Adipocyte (in vitro differentiated cells): ENCODE measurements around the gene ASPSCR1.

Experiments used
- DNase-seq: peaks from one replicate; pipeline ENCODE4 v3.0.0-alpha.2; 2015; ENCODE audit warnings: low read depth
- H3K27me3 ChIP-seq: replicated peaks from 2 replicates; pipeline ENCODE4 v1.7.0; 2013; ENCODE audit warnings: mild to moderate bottlenecking, low read length, moderate library complexity; ENCODE audit not compliant: control insufficient read depth, insufficient read depth
- H3K36me3 ChIP-seq: 2 replicates; pipeline ENCODE4 v1.7.0; 2013; ENCODE audit warnings: low read length, mild to moderate bottlenecking, moderate library complexity; ENCODE audit not compliant: control insufficient read depth, insufficient read depth, severe bottlenecking
- H3K4me1 ChIP-seq: 2 replicates; pipeline ENCODE4 v1.7.0; 2013; ENCODE audit warnings: mild to moderate bottlenecking, low read length, moderate library complexity; ENCODE audit not compliant: control insufficient read depth, insufficient read depth
- H3K4me3 ChIP-seq: 2 replicates; pipeline ENCODE4 v1.7.0; 2013; ENCODE audit warnings: mild to moderate bottlenecking, low read length, moderate library complexity
- H3K9ac ChIP-seq: 2 replicates; pipeline ENCODE4 v1.7.0; 2013; ENCODE audit warnings: mild to moderate bottlenecking, low read length, moderate library complexity
- H3K9me3 ChIP-seq: 2 replicates; pipeline ENCODE4 v1.7.0; 2013; ENCODE audit warnings: mild to moderate bottlenecking, low read length, moderate library complexity; ENCODE audit not compliant: control insufficient read depth

The ASPSCR1 gene

GRCh38 chr17:81957691-81958432 is 19.6 kb upstream of the ASPSCR1 start:
- Histone ChIP-seq H3K27me3 (peaks cover 28% of the 10 kb centered on the region), H3K4me3 (no peak overlapping the region), H3K9ac (no peak overlapping the region), H3K36me3 (no peaks in the 10 kb centered on the region), H3K4me1 (no peaks in the 10 kb centered on the region), H3K9me3 (no peaks in the 10 kb centered on the region)
- no peak for DNase-seq

DNA sequence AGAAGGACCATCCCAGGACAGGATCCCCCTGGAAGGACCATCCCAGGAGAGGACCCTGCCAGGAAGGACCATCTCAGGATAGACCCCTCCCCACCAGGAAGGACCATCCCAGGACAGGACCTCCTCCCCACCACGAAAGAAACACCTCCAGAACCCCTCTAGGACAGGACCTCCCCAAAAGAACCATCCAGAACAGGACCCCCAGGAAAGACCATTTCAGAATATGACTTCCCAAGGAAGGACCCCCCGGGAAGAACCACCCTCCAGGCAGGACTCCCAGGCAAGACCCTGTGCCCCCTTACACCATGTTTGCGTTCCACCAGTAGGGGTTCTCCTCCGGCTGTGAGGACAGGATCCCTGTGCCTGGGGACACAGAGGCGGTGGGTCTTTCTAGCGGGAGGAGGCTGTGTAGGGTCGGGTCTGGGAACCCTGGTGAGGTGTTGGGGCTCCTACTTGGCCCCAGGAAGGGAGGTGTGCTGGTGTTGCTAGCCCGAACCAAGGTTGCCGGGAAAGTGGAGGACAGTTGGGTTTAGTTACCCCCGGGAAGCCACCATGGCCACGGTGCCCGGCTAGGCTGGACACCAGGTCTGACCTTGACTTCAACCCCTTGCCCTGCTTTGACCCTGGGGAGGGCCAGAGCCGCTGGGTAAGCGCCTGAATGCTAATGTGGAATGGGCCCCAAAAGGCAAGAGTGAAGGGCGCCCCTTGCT is 18.6 kb upstream of the ASPSCR1 start:
- peaks cover 25% of the 10 kb centered on the region for H3K27me3 ChIP-seq
- no peaks in the 10 kb centered on the region for H3K36me3 ChIP-seq
- H3K9ac ChIP-seq = no peak overlapping the region
- no peak for DNase-seq
- no peak overlapping the region for H3K4me3 ChIP-seq
- no peaks in the 10 kb centered on the region for H3K9me3 ChIP-seq
- no peaks in the 10 kb centered on the region for H3K4me1 ChIP-seq

DNA sequence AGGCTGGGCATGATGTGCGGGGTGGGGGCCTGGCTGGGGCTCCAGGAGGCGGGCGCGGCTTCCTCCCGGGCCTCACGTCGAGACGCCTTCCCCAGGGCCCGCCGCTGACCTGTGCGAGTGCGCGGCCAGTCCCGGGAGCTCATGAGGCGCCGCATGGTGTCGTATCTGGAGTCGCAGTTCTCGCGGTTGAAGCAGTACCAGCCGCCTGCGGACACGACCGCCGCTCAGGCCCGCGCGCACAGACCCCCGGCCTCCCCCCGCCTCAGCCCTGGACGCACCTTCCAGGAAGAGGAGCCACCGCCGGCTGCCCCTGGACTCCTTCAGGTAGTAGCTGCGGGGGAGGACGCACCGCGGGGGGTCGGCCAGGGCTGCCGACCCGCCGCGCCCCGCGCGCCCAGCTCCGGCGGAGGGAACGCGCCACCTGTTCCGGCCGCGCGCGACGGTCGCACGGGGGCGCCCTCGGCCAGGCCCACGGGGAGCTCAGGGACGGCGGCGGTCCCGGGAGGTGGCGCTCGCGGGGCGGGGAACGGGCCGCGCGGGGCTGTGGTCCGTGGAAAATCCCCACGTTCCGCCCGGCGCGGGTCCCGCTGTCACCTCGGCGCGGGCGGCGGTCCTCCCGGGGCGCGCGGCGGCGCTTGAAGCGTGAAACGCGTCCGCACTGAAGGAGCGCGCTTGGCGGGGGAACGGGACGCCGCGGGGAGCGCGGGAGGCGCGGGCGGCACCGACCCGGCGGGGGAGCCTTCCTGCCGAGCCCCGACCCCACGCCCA is 17.9 kb upstream of the ASPSCR1 start:
- no peaks in the 10 kb centered on the region for H3K36me3 ChIP-seq
- H3K4me3 ChIP-seq = peak overlapping the region; percentile 27
- H3K9me3 ChIP-seq = no peaks in the 10 kb centered on the region
- DNase-seq = peak; percentile 87
- H3K27me3 ChIP-seq = peaks cover 24% of the 10 kb centered on the region
- no peaks in the 10 kb centered on the region for H3K4me1 ChIP-seq
- H3K9ac ChIP-seq = no peak overlapping the region

DNA sequence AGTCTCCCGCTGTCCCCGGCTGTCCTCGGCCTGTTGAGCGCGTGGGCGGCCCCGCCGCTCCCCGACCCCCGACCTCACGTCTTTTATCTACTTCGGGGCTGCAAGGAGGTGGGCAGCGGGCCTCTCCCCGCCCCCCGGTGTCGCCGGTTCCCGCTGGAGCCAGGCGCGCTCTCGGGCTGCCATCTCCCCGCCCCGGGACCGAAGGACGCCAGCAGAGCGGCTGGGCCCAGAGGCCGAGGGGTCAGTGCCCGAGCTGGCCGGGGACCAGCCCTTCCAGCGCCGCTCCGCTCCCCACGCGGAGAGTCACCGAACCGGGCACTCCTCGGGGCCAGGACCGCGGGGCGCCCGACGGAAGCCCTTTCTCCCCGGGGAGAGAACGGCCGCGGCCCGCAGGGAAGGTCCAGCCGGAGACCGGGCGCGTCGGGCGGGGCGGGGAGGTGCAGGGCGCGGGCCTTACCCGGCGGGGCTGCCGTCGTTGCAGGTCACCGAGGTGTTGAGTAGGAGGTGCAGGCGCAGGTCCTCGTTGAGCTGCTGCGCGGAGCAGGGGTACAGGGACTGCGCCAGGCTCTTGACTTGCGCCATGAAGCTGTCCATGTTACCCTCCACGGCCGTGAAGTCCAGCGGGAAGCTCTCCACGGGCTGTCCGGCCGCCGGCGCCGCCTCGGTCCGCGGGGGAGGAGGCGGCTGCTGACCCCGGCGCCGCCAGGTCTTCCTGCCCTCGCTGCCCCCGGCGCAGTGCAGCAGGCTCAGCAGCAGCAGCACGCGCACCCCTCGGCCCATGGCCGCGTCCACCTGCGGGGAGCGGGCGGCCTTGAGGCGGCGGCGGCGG is 17.1 kb upstream of the ASPSCR1 start:
- Histone ChIP-seq H3K9me3 (no peaks in the 10 kb centered on the region), H3K4me3 (peak overlapping the region; percentile 27), H3K27me3 (peaks cover 24% of the 10 kb centered on the region), H3K36me3 (no peaks in the 10 kb centered on the region), H3K4me1 (no peaks in the 10 kb centered on the region), H3K9ac (no peak overlapping the region)
- DNase-seq = no peak

DNA sequence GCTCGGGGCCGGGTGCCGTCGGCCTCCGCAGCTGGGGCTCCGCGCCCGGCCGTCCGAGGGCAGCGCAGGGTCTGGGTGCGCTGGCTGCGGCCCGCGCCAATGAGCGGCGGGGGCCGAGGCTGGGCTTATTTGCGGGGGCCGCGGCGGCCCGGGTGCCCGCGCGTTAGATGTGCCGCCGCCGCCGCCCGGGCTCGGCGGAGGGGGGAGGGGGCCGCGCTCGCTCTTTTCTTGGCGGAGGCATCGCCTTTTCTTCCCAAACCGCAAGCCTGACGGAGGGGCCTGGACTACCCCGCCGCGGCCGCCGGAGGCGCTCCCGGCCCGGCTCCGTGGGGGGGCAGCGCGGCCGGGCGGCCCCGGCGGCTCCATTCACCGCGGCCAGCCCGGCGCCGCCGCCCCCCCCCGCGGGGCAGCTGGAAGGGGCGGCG is 16.3 kb upstream of the ASPSCR1 start, which contains the start of gene NOTUM:
TSS of gene NOTUM (minus strand) at position 101 of the 425 bp plus-strand sequence. CDS start 278 bp downstream, outside the sequence.
- DNase-seq = peak; percentile 67
- peaks cover 24% of the 10 kb centered on the region for H3K27me3 ChIP-seq
- no peak within 1 kb of the TSS for H3K9ac ChIP-seq
- no peaks in the 10 kb centered on the region for H3K36me3 ChIP-seq
- peak within 1 kb of the TSS; percentile 27 for H3K4me3 ChIP-seq
- no peaks in the 10 kb centered on the region for H3K9me3 ChIP-seq
- H3K4me1 ChIP-seq = no peaks in the 10 kb centered on the region

DNA sequence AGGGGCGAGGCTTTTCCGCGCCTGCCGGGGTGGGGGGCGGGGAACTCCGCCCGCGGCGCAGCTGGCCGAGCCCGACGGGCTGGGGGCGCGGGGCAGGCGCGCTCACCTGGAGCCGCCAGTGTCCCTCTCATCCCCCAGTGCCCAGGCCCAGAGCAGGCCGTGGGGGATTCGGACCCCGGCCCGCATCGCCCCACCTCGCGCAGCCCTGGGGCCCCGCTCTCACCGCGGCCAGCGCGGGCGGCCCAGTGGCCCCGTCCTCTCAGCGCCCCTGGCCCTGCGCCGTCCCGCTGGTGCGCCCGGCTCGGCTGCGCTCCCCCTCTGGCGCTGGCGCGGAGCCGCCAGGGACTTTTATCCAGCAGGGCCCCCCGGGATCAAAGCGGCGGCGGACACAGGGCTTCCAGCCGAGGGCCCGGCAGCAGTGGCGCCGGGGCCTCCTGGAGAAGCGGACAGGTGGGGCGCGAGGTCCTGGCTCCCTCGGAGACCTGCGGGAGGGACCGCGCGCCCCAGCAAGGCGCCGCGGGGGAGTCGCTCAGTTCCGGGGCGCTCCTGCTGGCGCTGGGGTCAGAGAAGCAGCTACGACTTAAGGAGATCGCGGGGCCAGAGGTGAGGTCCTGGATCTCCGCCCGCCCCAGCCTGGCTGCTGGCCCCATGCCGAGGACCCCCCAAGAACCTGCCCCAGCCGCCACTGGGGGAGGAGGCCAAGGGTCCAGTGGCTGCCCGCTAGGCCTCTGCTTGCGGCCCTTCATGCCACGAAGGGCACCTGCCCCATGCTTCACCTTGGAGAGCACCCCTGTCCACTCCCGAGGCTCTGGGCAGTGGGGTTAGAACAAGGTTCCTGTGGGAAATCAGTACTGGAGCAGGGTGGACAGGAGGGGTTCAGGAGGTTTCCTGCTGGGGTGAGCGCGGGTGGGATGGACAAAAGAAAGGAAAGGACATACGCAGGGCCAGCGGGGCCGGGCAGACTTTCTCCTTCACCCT is 15.6 kb upstream of the ASPSCR1 start:
- no peak overlapping the region for H3K9ac ChIP-seq
- H3K4me1 ChIP-seq = no peaks in the 10 kb centered on the region
- no peaks in the 10 kb centered on the region for H3K36me3 ChIP-seq
- H3K4me3 ChIP-seq = no peak overlapping the region
- H3K27me3 ChIP-seq = peaks cover 19% of the 10 kb centered on the region
- no peak for DNase-seq
- no peaks in the 10 kb centered on the region for H3K9me3 ChIP-seq

DNA sequence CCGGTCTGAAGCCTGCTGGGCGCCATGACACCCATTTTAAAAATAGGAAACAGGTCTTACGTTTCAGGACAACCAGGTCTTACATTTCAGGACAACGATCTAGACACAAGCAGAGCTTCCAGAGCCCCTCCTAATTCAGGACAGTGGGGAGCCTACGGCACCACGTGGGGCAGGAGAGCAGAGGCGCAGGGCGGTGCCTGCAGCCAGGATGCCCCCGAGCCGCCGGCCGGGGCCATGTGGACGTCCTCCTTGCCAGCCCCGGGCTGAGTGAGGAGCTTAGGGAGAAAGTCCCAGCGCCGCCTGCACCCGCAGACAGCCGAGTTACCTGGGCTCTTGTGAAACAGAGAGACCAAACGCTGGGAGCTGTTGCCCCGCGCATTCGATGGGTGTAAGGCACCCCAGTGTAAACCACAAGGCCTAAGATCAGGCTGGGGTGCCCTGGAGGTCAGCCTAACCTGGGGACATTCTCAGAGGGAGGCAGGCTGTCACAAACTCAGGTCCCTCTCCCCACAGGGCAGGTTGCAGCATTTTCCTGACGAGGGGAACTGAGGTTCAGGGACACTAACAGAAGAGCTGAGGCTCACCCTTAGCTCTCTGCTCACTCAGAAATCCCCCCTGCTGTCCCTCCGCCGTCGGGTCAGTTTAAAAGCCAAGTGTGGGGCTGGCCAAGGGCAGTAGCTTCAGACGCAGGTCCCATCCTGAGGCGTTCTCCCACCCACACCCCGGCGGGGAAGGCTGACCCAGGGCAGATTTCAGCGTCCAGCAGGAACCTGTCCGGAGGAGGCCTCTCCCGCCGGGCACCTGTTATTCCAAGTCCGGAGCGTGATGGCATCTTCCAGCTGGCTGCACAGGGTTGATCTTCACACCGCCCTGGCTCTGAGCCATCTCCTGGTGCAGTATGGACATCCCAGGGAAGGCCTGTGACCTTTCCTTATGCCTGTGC is 14.7 kb upstream of the ASPSCR1 start:
- no peak for DNase-seq
- Histone ChIP-seq H3K4me3 (no peak overlapping the region), H3K9ac (no peak overlapping the region), H3K4me1 (no peaks in the 10 kb centered on the region), H3K27me3 (peaks cover 21% of the 10 kb centered on the region), H3K36me3 (no peaks in the 10 kb centered on the region), H3K9me3 (no peaks in the 10 kb centered on the region)

DNA sequence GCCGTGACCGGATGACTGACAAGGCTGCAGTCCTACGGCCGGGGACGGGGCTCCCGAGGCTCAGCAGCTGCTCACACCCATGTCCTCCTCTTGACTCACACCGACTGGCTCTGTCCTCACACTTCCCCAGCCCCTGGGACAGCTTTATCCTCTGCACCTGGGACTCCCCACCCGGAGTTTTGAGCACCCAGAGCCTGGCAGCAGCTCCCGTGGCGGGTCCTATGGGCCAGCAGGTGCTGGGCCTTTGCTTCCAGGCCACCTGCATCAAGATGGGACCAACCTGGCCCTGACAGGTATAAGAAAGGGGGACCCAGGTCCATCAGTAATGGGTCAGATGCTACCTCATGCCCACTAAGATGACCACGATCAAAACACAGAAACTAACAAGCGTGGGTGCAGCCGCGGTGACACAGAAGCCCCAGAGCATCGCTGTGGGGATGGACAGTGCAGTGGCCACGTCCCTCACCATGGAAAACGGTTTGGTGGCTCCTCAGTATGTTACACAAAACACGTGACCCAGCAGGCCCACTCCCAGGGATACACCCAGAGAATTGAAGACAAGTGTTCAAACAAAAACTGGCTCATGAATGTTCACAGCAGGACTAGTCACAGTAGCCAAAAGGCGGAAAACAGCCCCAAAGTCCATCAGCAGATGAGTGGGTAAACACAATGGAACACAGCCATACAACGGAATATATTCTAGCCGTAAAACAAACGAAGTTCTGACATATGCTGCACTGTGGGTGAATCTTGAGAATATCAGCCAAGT is 13.2 kb upstream of the ASPSCR1 start:
- H3K27me3 ChIP-seq = peaks cover 15% of the 10 kb centered on the region

More for the DNA sequence above, 13.2 kb upstream of the ASPSCR1 start:
- no peak overlapping the region for H3K4me3 ChIP-seq
- no peaks in the 10 kb centered on the region for H3K36me3 ChIP-seq
- H3K9me3 ChIP-seq = no peaks in the 10 kb centered on the region
- no peaks in the 10 kb centered on the region for H3K4me1 ChIP-seq
- DNase-seq = no peak
- H3K9ac ChIP-seq = no peak overlapping the region
